Measurements from ENCODE around the gene TXN2.
"Not testable (repeated sequence)": the region's sequence is repeated elsewhere in the genome, so short reads cannot be mapped to it uniquely, and the experiment has no call there.

TXN2 gene

DNA sequence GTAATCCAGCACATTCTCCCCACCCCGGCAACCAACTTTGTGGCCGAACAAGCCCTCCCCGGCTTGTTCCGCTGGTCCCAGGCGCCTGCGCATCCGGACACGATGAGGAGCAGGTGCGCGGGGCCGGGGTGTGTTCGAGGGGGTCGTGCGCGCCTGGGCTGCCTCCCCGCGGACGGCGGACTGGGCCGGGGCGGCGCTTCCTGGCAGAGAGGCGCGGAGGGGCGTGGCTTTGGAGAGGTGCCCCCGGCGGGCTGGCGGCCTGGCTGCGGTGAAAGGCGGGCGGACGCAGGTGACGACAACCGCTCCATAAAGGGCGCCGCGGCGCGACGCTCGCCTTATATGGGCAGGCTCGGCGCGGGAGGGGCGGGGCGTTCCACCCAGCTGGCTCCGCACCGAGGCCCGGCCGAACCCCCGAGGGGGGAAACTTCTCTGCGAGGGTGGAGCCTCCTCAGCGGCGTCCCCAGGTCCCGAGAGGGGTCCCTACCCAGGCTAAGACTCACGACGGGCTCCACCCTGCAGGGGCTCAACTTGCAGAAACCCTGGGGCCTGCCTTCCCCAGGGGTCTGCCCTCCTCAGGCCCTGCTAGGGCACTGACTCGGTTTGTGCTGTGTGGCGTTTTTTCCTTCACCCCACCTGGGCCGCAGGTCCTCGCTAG lies 26.4 kb downstream of the TXN2 start:
- peak; percentile 98 for DNase-seq

DNA sequence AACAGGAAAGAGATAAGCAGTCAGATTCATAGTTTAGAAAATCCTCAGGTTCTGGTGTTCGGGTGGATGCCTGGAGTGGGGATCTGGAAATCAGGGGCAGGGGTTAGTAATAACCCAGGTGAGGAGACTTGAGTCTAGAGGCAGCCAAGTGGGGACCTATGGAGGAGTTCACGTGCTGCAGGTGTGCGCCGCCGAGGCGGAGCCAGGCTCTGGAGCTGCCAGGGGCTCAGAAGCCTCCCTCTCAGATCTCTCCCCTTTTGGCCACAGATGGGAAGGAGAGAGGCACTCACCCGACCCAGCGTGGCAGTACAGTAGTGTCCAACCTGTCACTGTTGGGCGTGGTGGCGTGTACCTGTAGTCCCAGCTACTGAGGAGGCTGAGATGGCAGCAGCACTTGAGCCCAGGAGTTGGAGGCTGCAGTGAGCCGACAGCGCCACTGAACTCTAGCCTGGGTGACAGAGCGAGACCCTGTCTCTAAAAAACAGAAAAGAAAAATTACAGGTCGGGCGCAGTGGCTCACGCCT lies 27.5 kb downstream of the TXN2 start:
- no peak for DNase-seq

DNA sequence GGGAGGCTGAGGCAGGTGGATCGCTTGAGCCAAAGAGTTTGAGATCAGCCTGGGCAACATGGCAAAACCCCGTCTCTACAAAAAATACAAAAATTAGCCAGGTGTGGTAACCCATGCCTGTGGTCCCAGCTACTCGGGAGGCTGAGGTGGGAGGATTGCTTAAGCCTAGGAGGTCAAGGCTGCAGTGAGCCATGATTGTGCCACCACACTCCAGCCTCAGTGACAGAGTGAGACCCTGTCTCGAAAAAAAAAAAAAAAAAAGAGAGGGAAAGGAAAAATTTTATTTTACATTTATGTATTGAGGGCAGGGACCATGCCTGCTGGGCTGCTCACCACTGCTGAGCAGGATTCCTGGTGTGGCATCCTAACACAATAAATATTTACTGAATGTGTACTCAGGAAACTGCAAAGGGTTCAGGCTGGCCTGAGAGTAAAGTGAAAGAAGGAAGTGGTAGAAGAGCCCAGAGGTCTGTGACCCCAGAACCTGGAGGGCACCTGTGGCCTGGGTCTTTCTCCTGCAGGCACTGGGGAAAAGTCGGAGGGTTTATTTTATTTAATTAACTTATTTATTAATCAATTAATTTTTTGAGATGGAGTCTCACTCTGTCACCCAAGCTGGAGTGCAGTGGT lies 28.3 kb downstream of the TXN2 start:
- not testable (repeated sequence) for DNase-seq

DNA sequence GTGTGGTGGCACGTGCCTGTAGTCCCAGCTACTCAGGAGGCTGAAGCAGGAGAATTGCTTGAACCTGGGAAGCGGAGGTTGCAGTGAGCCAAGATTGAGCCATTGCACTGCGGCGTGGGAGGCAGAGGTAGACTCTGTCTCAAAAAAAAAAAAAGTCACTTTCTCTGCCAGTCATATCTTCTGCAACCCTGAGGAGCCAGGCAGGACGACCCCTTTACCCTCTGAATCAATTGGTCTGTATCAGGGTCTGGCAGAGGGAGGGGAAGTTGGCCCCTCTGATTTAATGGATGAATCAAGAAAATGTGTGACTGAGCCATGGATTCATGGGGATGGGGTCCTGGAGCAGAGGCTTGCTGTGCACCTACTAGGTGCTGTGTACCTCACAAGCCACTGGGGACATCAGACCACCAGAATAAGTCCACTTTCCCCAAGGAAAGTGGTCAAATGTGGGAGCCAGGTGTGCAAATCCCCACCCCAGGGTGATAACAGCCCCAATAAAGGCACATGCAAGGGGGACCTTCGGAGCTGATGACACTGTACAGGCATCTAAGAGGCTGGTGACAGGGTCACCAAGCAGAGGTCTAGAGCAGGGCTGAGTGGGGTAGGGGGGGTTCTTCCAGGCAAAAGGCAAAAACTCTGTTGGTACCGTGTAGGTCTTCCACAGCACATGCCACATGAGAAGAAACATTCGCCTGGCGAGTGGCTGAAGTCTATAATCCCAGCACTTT lies 29.0 kb downstream of the TXN2 start:
- DNase-seq = no peak

DNA sequence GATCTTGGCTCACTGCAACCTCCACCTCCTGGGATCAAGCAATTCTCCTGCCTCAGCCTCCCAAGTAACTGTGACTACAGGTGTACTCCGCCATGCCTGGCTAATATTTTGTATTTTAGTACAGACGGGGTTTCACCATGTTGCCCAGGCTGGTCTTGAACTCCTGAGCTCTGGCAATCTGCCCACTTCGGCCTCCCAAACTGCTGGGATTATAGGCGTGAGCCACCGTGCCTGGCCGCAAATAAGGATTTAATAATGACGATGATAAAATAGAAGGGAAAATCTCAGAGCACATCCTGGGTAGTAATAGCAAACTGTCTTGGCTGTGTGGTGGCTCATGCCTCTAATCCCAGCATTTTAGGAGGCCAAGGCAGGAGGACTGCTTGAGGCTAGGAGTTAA lies 30.5 kb downstream of the TXN2 start:
- DNase-seq = not testable (repeated sequence)

DNA sequence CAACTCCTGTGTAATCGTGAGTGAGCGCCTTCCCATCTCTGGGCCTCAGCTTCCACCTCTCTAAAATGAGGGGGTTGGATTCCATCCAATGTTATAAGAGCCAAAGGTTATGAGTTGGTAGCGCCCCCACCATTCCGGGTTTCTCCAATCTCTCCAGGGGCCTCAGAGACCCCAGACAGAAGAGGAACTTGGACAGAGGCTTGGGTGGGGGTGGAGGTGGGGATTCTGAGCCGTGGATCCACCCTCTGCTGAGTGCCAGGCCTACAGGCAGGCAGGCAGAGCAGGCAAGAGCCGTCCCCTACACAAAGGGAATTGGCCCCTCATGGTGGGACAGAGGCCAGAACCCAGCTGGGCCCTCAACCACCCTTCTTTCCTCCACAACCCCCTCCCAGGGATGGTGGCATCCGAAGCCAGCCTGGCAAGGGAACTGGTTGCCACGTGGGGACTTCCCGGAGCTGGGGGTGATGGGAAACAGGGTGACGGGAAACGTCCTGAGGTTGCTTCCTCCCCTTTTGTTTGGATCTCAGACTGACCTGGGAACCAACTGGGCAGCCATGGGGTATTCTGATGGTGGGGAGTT lies 31.8 kb downstream of the TXN2 start:
- DNase-seq = no peak

GRCh38 chr22:36447632-36448031 lies 33.8 kb downstream of the TXN2 start:
- no peak for DNase-seq

DNA sequence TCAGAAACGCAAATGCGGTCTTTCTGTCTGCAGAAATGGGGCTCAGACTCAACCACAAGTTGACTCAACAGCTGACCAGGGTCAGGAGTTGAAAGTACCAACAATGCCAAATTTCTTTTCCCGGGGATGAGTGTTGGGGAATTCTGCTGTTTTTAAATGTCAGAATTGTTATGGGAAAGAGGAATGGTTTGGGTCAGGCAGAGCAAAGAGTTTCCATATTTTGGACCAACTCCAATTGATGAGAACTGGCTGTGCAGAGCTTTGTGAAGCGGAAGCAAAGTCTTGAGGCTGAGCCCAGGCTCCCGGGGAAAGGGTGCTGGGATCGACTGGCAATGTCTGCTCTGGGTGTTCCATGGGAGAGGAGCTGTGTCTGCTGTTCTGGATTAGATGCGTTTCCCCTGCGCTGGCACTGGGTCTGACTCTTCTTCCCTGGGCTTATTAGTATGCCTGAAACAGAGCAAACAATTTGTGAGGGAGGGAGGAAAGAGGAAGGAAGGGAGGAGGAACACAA lies 36.2 kb downstream of the TXN2 start:
- no peak for DNase-seq

DNA sequence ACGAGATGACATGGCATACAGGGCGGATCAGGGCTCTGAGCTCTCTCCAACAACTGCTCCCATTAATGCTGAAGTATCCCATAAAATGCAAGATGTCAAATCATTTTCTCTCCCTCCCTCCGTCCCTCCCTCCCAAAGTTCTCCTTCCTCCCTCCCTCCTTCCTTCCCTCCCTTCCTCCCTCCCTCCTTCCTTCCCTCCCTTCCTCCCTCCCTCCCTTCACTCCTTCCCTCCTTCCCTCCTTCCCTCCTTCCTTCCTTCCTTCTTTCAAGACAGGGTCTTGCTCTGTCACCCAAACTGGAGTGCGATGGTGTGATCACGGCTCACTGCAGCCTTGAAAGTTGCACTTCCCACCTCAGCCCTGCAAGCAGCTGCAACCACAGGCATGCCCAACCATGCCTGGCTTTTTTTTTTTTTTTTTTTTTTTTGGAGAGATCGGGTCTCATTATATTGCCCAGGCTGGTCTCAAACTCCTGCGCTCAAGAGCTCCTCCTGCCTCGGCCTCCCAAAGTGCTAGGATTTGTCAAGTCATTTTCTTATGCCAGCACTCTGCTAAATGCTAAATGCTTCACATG lies 38.2 kb downstream of the TXN2 start:
- peak; percentile 73 for DNase-seq

DNA sequence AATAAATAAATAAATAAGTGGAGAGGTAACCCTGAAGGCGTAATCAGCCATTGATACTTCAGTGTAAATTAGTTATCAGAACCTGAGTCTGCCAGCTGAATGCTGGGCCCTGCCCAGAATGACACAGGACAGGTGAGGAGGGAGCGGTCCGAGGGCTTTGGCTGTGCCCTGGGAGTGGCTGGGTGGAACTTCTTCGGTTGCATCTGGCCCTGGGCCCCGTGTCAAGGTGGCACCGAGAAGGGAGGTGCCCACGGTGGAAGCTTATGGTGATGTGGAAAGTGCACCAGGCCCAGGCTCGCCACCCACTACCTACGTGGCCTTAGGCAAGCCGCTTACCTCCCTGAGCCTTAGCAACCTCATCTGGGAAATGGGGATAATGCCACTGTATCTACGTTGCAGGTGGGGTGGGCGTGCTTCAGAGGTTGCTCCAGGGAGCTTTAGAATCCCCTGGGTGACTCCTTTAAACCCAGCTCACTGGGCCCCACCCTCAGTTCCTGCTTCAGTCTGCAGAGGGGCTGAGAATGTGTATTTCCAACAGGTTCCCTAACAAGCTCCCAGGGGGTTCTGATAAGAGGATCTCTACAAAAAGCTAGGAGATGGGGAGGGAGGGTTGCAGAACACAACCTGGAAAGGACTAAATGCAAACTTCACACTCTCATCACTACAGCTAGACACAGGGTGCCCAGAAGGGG lies 38.8 kb downstream of the TXN2 start:
- DNase-seq = peak; percentile 65

DNA sequence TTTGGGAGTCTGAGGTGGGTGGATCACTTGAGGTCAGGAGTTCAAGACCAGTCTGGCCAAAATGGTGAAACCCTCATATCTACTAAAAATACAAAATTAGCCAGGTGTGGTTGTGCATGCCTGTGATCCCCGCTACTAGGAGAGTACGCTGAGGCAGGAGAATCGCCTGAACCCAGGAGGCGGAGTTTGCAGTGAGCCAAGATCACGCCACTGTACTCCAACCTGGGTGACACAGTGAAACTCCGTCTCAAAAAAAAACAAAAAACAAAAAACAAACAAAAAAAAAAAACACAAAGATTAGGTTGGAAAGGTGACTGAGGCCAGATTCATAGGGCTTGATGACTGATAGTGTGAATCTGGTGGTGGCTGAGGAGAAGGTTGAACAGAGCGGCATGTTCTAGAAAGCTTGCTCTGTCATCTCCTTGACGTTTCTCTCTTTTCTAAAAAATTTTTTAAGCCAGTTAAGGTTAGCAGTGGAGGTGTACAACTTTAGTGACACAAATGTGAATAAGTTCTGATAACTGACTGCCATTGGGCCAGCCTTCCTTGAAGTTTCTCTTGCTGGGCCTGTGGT lies 40.9 kb downstream of the TXN2 start:
- DNase-seq = no peak

- no peak for DNase-seq
These were observed 41.8 kb downstream of the TXN2 start for GRCh38 chr22:36439481-36440271.

- no peak for DNase-seq
These were observed 45.7 kb downstream of the TXN2 start for GRCh38 chr22:36435516-36436415.

- no peak for DNase-seq
These were observed 47.9 kb downstream of the TXN2 start for GRCh38 chr22:36433318-36434231.

GRCh38 chr22:36432592-36433317 lies 48.7 kb downstream of the TXN2 start:
- DNase-seq = no peak

DNA sequence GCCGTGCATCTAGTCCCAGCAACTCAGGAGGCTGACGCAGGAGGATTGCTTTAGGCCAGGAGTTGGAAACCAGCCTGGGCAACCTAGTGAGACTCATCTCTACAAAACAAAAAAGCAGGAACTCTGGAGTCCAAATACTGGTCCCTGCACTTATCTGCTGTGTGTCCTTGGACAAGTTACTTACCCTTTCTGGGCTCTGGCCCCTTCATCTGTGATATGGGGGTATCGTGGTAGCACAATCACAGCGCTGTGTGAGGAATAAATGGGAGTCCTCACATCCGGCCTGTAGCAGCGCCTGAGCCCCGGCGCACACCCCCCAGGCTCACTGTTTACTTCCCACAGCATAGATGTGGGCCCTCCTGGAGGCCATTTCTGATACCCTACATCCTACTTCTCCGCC lies 49.5 kb downstream of the TXN2 start:
- DNase-seq = no peak

GRCh38 chr22:36430863-36431262 lies 50.6 kb downstream of the TXN2 start:
- DNase-seq = no peak

DNA sequence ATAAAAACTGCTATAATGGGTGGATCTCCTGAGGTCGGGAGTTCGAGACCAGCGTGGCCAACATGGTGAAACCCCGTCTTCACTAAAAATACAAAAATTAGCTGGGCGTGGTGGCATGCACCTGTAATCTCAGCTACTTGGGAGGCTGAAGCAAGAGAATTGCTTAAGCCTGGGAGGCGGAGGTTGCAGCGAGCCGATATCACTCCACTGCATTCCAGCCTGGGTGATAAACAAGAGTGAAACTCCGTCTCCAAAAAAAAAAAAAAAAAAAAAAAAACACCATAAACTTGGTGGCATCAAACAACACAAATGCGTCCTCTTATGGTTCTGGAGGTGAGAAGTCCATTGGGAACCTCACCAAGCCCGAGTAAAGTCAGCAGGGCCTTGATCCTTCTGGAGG lies 53.5 kb downstream of the TXN2 start:
- not testable (repeated sequence) for DNase-seq
